ENCODE measurements around the gene SELENOK.

GRCh38 chr3:53921296-53921695, 29.6 kb upstream of the SELENOK start:
- TF ChIP-seq EP300 (IDR thresholded peaks at IDR 0.05; ENCODE audit: low read depth in 2 of 2, low read length in 2 of 2) (no peak), EP300 (CRISPR knock-in tag; IDR thresholded peaks at IDR 0.05; ENCODE audit: borderline replicate concordance) (no peak), ZBTB20 (CRISPR knock-in tag; IDR thresholded peaks at IDR 0.05; ENCODE audit: borderline replicate concordance, low read depth) (no peak), POLR2AphosphoS5 (IDR thresholded peaks at IDR 0.05; ENCODE audit: low read depth, low read length) (no peak), PRDM10 (CRISPR knock-in tag; IDR thresholded peaks at IDR 0.05; ENCODE audit: low read depth) (no peak), ASH2L (IDR thresholded peaks at IDR 0.05; ENCODE audit: insufficient read length, low read depth, low read length) (no peak), ZNF44 (CRISPR knock-in tag; IDR thresholded peaks at IDR 0.05) (no peak), ZNF790 (CRISPR knock-in tag; IDR thresholded peaks at IDR 0.05; ENCODE audit: borderline replicate concordance) (no peak), SUZ12 (IDR thresholded peaks at IDR 0.05; ENCODE audit: low read depth, low read length) (no peak), GATAD2A (CRISPR knock-in tag; IDR thresholded peaks at IDR 0.05) (no peak)
